H1 (cell line): Measurements from ENCODE around the gene HMMR. TPM values are rescaled to one million over a fixed set of nuclear protein-coding genes. Genes with fewer than 3 reads are reported as not detected.

Source experiments
- CBX8 ChIP-seq: fragments of 300-800, 300-1000 bp; sonication (generic); IDR thresholded peaks from 2 replicates; pipeline ENCODE4 v1.7.1; 2016; ENCODE audit warnings: low read depth, low read length, borderline replicate concordance
- CHD2 ChIP-seq: IDR thresholded peaks from 2 replicates; pipeline ENCODE4 v1.6.1; 2012; ENCODE audit warnings: low read length, improper control_type of control experiment
- E2F6 ChIP-seq: IDR thresholded peaks from 2 replicates; pipeline ENCODE4 v1.6.1; 2012; ENCODE audit warnings: inconsistent platforms
- HDAC2 ChIP-seq, 2 experiments: fragments of 300-600 bp in 1 of 2; sonication (generic) in 1 of 2; IDR thresholded peaks; 2 replicates each; pipeline ENCODE4 v1.6.1; 2011 to 2012; ENCODE audit warnings: low read depth in 2 of 2, low read length in 2 of 2, mild to moderate bottlenecking in 2 of 2, moderate library complexity in 2 of 2, borderline replicate concordance in 1 of 2, inconsistent platforms in 1 of 2
- KDM1A ChIP-seq: fragments of 200-600, 300-600 bp; sonication (generic); IDR thresholded peaks from 2 replicates; pipeline ENCODE4 v1.7.1; 2016; ENCODE audit warnings: mild to moderate bottlenecking, low read length, borderline replicate concordance
- POLR2AphosphoS5 ChIP-seq: IDR thresholded peaks from 2 replicates; pipeline ENCODE4 v1.6.1; 2011; ENCODE audit warnings: low read depth, low read length
- polyA plus RNA-seq, 7 experiments: library from polyadenylated mRNA; depleted of rRNA in 3 of 7; stranded (reverse) in 5 of 7; unstranded in 2 of 7; fragments of >200 nt in 5 of 7; fragments of 200-250 nt in 2 of 7; gene quantifications; 1 replicate in 5 of 7; 2 replicates in 1 of 7; 4 replicates in 1 of 7; pipeline versions ENCODE4 v1.2.1 to v1.2.3, GENCODE V29; 2011 to 2013; ENCODE audit warnings: missing spikeins in 2 of 7, mixed read lengths in 2 of 7
- total RNA-seq: library from RNA; stranded (reverse); fragmentation: NEBNext Ultra II Directional; extraction: Animal tissue kit (Norgen Biotek cat#: 25700); gene quantifications from 2 replicates; pipeline ENCODE4 v1.2.1, GENCODE V29; 2021
- TF ChIP-seq, protein P1 (sequence below): fragments of 300-600 bp; sonication (generic); IDR thresholded peaks from 2 replicates; pipeline ENCODE4 v1.7.1; 2012; ENCODE audit warnings: low read length, moderate library complexity, mild to moderate bottlenecking, inconsistent platforms; ENCODE audit not compliant: insufficient replicate concordance
- TF ChIP-seq, protein P2 (sequence below): IDR thresholded peaks from 2 replicates; pipeline ENCODE4 v1.6.1; 2011; ENCODE audit warnings: low read length, improper control_type of control experiment

Gene HMMR
- total and polyA plus RNA-seq, 2 of the 8 experiments (the other 6 are each of a cell fraction or from before 2014, with no cell fraction given), result 17.5 to 77.3 TPM

- TF ChIP-seq, protein P1, sequence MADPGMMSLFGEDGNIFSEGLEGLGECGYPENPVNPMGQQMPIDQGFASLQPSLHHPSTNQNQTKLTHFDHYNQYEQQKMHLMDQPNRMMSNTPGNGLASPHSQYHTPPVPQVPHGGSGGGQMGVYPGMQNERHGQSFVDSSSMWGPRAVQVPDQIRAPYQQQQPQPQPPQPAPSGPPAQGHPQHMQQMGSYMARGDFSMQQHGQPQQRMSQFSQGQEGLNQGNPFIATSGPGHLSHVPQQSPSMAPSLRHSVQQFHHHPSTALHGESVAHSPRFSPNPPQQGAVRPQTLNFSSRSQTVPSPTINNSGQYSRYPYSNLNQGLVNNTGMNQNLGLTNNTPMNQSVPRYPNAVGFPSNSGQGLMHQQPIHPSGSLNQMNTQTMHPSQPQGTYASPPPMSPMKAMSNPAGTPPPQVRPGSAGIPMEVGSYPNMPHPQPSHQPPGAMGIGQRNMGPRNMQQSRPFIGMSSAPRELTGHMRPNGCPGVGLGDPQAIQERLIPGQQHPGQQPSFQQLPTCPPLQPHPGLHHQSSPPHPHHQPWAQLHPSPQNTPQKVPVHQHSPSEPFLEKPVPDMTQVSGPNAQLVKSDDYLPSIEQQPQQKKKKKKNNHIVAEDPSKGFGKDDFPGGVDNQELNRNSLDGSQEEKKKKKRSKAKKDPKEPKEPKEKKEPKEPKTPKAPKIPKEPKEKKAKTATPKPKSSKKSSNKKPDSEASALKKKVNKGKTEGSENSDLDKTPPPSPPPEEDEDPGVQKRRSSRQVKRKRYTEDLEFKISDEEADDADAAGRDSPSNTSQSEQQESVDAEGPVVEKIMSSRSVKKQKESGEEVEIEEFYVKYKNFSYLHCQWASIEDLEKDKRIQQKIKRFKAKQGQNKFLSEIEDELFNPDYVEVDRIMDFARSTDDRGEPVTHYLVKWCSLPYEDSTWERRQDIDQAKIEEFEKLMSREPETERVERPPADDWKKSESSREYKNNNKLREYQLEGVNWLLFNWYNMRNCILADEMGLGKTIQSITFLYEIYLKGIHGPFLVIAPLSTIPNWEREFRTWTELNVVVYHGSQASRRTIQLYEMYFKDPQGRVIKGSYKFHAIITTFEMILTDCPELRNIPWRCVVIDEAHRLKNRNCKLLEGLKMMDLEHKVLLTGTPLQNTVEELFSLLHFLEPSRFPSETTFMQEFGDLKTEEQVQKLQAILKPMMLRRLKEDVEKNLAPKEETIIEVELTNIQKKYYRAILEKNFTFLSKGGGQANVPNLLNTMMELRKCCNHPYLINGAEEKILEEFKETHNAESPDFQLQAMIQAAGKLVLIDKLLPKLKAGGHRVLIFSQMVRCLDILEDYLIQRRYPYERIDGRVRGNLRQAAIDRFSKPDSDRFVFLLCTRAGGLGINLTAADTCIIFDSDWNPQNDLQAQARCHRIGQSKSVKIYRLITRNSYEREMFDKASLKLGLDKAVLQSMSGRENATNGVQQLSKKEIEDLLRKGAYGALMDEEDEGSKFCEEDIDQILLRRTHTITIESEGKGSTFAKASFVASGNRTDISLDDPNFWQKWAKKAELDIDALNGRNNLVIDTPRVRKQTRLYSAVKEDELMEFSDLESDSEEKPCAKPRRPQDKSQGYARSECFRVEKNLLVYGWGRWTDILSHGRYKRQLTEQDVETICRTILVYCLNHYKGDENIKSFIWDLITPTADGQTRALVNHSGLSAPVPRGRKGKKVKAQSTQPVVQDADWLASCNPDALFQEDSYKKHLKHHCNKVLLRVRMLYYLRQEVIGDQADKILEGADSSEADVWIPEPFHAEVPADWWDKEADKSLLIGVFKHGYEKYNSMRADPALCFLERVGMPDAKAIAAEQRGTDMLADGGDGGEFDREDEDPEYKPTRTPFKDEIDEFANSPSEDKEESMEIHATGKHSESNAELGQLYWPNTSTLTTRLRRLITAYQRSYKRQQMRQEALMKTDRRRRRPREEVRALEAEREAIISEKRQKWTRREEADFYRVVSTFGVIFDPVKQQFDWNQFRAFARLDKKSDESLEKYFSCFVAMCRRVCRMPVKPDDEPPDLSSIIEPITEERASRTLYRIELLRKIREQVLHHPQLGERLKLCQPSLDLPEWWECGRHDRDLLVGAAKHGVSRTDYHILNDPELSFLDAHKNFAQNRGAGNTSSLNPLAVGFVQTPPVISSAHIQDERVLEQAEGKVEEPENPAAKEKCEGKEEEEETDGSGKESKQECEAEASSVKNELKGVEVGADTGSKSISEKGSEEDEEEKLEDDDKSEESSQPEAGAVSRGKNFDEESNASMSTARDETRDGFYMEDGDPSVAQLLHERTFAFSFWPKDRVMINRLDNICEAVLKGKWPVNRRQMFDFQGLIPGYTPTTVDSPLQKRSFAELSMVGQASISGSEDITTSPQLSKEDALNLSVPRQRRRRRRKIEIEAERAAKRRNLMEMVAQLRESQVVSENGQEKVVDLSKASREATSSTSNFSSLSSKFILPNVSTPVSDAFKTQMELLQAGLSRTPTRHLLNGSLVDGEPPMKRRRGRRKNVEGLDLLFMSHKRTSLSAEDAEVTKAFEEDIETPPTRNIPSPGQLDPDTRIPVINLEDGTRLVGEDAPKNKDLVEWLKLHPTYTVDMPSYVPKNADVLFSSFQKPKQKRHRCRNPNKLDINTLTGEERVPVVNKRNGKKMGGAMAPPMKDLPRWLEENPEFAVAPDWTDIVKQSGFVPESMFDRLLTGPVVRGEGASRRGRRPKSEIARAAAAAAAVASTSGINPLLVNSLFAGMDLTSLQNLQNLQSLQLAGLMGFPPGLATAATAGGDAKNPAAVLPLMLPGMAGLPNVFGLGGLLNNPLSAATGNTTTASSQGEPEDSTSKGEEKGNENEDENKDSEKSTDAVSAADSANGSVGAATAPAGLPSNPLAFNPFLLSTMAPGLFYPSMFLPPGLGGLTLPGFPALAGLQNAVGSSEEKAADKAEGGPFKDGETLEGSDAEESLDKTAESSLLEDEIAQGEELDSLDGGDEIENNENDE, result peak; percentile 75
- TF ChIP-seq, protein P2, sequence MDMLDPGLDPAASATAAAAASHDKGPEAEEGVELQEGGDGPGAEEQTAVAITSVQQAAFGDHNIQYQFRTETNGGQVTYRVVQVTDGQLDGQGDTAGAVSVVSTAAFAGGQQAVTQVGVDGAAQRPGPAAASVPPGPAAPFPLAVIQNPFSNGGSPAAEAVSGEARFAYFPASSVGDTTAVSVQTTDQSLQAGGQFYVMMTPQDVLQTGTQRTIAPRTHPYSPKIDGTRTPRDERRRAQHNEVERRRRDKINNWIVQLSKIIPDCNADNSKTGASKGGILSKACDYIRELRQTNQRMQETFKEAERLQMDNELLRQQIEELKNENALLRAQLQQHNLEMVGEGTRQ, result peak; percentile 85
- peak in 1 of 2 experiments; percentile 97; a peak in 1 of 4 replicates for TF ChIP-seq HDAC2 (IDR thresholded peaks at IDR 0.05; ENCODE audit: borderline replicate concordance in 1 of 2, low read depth in 2 of 2, low read length in 2 of 2)
- TF ChIP-seq POLR2AphosphoS5, result no peak
- TF ChIP-seq E2F6, result peak; percentile 31; the same call in 1 of the 2 replicates
- TF ChIP-seq CHD2, result peak; percentile 32; the same call in 1 of the 2 replicates
- no peak for TF ChIP-seq CBX8
- TF ChIP-seq KDM1A, result peak; percentile 99
Observed at GRCh38 chr5:163534492-163535094, 74.2 kb downstream of the HMMR start (continued).
